GM21390 (cell line): ENCODE measurements around the gene KRT6C.

ENCODE experiments used
- ATAC-seq: cut with Tn5 transposase; IDR thresholded peaks from one replicate; pipeline ENCODE4 v1.9.1; 2021; ENCODE audit not compliant: unreplicated experiment

The KRT6C gene

DNA sequence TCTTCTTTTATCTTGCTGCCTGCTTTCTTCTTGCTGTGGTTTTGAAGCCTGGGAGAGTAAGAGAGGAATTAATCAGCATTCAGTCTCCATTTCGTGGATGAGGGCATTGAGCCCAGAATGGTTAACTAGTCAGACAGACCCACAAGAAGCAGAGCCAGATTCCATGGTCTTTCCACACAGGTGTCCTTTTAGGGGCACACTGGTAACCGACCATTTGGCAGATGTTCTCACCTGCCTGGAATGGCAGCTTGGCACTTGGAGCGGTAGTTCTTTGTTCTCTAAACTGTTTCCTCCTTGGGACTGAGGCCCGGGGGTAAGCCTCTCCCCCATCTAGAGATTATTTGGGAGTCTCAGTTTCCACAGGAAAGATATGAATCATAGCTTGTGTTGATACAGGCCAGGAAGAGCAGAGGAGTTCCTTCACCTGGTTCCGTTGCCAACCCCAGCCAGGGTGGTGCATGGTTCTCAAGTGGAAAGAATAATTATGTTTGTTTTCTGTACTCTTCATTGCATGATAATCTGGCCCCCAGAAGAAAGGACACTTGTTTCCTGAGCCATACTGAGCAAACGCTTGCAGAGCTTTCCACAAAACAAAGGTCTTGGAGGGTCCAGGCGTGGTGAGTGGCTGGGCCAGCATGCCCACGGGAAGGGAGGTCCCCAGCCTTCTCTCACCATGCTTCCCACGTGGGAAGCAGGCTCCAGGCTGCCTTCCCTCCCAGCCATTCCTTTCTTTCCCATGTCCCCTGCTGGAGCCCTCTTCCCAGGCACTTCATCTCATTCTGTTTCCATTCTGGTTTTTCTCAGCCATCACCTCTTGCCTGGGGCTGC, 37.4 kb downstream of the KRT6C start:
- no peak for ATAC-seq

DNA sequence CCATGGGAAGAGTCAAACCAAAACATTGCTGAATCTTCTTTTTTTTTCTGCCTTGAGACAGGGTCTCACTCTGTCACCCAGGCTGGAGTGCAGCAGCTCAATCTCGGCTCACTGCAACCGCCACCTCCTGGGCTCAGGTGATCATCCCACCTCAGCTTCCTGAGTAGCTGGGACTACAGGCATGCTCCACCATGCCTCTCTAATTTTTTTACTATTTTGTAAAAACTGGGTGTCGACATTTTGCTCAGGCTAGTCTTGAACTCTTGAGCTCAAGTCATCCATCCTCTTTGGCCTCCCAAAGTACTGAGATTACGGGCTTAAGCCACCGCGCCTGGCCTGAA, 38.0 kb downstream of the KRT6C start:
- no peak for ATAC-seq

DNA sequence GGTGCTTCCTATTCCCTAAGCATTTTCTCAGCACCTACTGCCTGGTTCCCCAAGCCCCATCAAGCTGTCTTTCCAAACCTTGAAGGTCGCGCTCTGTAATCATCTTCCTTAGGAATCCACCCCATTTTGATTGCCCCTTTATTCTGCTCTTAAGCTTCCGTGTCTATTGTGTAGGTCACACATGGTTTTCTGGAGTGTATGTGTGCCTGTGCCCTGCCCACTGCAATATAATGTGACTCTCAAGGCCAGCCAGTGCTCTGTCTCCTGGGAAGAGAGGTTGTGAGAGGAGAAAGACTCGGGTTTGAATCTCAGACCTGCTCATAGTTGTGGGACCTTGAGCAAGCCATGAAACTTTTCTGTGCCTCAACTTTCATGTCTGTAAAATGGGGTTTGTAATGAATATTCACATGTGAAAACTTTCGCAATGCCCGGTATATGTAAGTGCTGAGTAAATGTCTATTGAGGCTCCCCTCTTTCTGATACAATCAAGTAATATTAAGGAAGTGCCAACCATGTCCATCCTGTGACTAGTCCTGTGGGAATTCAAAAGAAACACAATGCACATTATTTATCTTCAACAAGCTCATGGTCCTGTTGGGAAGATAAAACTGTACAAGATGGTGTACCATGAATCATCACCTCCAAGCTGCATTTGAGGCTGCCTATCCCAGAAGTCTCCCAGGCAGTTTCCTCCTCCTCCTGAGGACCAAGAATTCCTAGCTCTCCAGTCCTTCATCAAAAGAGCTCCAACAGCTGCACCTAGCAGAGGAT, 38.7 kb downstream of the KRT6C start:
- no peak for ATAC-seq

DNA sequence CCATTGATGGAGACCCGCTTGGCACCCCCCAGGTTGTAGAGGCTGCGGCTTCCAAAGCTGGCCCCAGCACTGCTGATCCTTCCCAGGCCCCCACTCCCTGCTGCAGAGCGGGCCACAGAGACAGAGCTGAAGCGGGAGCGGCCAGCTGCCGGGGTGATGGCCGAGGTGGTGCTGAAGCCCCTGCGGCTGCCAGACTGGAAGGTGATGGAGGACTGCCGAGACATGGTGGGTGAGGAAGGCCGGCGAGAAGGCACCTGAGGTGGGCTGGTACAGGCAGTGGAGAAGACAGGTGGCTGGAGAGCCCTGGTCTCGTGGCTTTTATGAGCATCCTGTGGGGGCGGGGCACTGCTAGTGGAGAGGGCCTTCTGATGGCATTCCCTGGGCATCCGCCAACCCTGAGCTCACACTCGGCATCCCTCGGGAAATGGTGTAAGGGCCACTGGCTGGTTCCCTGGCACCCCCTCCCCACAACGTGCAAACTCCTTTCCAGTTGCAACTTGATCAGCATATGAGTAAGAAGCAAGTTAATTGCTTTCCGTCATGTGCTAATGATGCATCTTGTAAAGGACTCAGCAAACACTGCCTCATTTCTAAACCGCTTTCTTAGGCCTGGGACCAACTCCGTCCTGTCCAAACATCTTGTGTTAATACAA, 39.4 kb downstream of the KRT6C start, which contains the start of gene KRT75:
TSS of gene KRT75 (minus strand) at position 291 of the 653 bp plus-strand sequence. CDS start at position 224, 67 bp downstream.
- ATAC-seq, result no peak

DNA sequence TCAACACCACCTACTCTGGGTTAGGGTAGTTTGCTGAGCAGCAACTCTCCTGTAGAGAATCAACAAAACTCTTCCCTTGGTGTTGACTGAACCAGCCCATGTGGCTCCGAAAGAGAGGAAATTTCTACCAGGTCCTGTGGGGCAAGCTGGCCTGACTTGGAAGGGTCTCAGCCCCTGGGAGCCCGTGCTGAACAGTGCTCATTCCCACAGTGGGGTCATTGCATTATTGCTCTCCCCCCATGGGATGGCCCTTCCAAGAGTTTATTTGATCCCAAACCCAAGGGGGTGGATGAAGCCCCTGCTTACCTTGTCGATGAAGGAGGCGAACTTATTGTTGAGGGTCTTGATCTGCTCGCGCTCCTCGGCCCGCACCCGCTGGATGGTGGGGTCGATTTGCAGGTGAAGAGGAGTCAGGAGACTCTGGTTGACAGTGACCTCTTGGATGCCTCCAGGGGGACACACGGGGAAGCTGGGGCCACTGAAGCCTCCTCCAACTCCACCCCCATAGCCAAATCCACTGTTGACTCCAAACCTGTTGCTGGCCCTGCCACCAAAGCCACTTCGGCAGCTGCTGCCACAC, 40.0 kb downstream of the KRT6C start:
- no peak for ATAC-seq

DNA sequence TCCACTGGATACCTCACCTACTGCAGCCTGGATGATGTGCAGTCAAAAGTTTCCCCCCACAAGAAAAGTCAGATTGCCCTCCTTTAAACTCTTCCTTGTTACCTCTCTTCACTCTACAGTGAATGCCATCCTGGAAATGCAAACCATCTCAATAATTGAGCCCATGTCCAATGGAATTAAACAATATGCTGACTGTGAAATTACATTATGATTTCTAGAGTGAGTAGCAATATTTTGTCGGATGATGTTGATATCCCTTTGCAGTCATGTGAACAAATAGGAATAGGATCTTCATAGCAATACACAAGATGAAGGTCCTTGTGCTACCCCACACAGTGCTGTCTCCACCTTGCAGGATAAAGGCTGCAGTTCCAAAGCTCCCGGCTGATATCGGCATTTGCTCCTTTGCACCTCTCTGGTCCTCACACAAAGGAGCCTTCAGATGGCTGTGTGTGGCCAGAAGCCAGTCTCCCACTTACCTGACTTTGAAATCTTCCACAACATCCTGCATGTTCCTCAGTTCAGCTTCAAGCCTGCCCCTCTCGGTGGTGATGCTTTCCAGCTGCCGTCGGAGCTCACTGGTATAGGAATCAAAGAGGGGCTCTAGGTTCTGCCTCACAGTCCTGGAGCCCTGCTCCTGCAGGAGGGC, 40.9 kb downstream of the KRT6C start:
- no peak for ATAC-seq

DNA sequence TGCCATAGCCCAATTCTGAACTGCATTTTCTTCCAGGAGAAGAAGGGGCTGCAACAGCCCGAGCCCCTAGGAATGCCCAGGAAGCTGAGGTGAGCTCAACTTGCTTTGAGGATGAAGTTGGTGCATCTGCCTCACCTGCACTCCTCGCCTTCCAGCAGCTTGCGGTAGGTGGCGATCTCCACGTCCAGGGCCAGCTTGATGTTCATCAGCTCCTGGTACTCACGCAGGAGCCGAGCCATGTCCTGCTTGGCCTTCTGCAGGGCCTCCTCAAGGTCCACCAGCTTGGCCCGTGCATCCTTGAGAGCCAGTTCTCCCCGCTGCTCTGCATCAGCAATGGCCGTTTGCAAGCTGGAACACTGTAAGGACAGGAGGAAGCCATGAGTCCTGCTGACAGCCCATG, 45.5 kb downstream of the KRT6C start:
- ATAC-seq, result no peak

DNA sequence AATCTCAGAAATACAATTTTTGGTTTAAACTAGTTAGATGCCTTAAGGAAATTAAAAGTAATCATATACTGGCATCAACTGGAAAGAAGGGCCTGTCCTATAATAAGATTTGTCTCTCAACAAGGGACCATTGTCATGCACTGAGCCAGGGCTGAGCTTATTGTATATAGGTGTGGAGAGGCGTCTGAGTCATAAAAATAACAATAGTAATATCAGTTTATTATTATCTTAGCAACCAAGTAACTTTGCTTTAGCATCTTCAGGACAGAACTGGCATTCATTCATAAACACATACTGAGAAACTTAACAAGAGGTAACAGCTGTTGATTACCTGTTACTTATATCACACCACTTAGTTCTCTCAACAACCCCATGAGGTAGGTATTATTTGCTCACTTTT, 46.5 kb downstream of the KRT6C start:
- ATAC-seq, result no peak

DNA sequence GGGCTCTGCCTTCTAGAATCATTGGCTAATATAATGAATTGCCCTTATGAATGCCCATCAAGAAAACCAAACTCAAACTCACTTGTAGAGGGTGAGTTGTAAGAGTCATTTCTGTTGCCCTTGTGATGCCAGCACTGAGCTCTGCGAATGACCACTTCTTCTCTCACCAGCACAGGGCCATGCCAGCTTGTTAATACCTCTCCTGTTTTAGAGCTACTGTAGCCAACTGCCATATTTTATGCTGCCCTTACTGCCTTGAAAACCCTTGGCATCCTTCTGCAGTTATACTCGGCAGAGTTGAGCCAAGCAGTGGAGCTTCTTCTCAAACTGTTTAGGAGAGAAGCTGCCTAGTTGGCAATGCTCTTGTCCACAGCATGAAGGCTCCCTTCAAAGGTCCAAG, 47.6 kb downstream of the KRT6C start:
- ATAC-seq, result no peak

DNA sequence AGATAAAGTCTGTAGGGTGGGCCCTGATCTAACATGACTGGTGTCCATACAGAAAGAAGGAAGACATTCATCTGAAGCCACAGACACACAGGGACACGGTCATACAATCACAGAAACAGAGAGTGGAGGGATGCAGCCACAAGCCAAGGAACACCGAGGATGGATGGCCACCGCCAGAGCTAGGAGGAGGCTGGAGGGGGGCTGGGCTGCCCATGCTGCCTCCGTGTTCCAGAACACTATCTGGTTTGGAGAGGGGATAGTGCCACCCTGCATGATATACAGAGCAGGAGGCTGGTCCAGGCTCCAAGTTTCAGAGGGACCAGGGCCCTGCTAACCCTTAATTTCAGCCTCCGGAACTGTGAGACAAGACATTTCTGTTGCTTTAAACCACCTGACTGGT, 48.1 kb downstream of the KRT6C start:
- ATAC-seq, result no peak

DNA sequence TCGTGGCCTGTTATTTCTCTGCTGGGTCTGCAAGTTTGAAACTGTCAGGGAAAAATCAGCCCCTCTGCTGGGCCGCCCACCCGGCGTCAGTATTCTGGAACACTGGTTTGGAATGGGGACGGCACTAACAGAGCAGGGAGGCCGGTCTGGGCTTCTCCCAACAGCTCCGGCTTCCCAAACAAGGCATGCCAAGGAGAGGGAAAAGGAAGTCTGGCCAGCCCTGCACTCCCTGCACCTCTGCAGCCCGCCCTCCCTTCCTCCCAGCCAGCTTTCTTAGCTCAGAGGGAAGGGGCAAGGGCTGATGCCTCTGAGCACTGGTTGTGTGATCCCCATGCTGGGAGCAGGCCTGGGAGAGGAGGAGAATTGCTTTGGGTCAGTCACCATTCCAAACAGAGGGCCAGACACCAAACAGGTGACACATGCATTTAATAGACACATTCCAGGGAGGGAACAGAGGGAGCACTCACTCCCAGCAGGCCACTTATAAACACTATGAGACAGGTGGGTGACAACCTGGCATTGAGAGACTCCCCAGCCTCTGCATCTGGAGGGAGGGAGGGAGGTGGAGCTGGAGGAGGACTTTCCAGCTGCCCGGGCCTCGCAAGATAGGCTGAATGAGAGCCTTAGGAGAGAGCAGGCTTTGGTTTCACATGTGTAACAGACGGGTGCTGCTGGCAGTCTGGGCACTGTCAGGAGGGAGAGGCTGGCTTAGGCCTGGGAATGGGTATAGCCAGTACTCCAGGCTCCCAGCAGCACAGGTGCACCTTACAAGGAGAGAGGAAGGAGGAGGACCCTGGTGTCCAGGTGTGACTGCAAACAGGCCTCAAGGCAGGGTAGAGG, 49.7 kb downstream of the KRT6C start:
- ATAC-seq, result no peak

DNA sequence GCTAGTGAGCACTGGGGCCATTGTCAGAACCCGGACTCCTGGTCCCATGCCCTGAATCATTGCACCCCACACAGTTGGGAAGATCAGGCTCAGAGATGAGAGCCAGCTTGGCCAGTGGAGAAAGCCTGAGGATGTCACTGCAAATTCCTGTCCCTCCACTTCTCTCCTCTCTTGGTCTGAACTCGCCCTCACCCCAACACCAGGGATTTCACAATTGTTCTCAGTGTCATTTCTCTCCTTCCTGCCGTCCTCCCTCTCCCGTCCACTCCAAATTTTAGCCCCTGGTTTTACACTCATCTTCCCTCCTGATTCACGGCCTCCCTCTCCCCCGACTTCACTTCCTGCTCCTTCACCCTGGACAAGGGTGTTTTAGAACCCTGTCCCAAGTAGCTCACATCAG, 50.6 kb downstream of the KRT6C start:
- no peak for ATAC-seq

DNA sequence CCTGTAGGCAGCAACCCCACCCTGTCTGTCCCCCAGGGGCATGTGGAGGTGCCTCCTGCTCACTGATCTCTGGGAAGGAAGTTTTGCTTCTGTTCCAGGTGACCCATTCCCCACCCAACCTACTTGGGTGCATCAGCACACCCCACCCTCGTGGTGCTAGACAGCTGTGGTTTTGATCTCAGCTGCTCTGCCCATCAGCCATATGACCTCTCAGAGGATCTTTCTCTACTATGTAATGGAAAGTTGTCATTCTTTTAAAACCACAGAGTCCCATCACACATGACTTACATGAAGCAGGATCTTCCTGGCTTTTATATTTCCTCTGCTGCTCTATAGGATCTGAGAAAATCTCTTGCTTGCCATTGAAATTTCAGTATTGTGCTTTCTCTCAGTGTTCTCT, 53.9 kb downstream of the KRT6C start:
- no peak for ATAC-seq

DNA sequence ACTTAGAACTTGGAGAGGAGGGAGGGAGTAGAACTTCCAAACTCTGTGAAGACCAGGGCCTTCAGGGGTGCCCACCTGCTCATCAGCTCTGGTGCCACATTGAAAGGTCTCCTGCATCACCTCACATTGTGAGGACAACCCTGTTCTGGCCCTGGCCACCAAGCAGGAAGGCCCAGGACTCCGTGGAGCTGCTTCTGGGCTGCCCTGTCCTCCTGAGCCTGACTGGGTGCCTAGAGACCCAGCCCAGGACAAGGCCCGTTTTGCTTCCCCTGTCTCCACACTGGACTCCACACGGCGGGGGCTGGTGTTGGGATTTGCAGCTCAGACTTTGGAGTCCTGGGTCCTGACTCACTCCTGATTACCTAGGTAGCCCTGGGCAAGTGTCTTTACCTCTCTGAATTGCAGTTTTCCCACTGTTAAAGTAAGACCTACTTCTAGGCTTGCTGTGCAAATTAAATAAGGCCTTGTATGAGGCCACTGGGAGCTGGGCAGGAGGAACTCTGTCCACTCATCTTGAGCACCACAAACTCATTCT, 55.0 kb downstream of the KRT6C start:
- no peak for ATAC-seq
